ENCODE results near the gene BFSP1.

- TF ChIP-seq, protein P1, sequence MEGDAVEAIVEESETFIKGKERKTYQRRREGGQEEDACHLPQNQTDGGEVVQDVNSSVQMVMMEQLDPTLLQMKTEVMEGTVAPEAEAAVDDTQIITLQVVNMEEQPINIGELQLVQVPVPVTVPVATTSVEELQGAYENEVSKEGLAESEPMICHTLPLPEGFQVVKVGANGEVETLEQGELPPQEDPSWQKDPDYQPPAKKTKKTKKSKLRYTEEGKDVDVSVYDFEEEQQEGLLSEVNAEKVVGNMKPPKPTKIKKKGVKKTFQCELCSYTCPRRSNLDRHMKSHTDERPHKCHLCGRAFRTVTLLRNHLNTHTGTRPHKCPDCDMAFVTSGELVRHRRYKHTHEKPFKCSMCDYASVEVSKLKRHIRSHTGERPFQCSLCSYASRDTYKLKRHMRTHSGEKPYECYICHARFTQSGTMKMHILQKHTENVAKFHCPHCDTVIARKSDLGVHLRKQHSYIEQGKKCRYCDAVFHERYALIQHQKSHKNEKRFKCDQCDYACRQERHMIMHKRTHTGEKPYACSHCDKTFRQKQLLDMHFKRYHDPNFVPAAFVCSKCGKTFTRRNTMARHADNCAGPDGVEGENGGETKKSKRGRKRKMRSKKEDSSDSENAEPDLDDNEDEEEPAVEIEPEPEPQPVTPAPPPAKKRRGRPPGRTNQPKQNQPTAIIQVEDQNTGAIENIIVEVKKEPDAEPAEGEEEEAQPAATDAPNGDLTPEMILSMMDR (IDR thresholded peaks at IDR 0.05): no peak
- no peak for TF ChIP-seq POLR2A (IDR thresholded peaks at IDR 0.05)
Measured at GRCh38 chr20:17488916-17489600, 42.1 kb downstream of the BFSP1 start.
